ENCODE measurements around the gene GSTM2. TPM values are rescaled to one million over a fixed set of nuclear protein-coding genes. Genes with fewer than 3 reads are reported as not detected.

GSTM2 gene
- total RNA-seq, 1 donor from 2014 or later, result 75.6 TPM

DNA sequence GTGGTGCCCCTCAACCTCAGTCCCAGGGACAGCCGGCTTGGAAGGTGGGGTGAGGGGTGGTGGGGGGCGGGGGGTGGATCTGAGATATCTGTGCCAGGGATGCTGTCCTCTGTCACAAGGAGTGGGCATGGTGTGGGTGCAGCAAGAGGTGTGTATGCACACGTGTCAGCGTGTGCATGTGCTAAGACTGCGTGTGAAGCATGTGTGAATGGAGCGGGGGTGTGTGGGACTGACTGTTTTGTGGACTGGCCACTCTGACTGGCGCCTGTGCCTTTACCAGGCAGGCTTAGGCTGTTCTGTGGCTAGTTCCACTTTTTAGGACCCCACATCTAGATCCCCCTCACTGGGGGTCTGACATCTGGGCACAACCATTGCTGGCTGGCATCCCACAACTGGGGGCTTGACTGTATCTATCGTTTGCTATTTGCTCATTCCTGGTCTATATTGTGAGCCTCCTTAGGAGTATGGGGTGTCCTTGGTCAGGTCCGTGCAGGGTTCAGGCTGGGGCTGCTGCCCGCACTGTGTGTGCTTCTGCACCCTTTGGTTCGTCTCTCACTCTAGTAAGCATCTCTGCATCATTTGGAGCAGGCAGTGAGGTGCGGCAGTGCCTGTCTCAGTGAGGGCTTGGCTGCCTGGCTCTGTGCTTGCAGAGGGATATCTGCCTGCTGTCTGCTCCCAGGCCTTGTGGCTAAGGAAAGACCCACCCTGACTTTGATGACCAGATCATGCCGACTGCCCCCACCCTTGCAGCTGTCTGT, 46.3 kb upstream of the GSTM2 start:
- TF ChIP-seq CTCF (conservative IDR thresholded peaks at IDR 0.05), result no peak
- H3K4me3 Mint-ChIP-seq, result peak overlapping the region; percentile 98

GRCh38 chr1:109622137-109622892, 45.5 kb upstream of the GSTM2 start:
- peaks cover 39% of the 10 kb centered on the region for H3K4me1 Mint-ChIP-seq (ENCODE audit: unreplicated experiment)
- no peak for TF ChIP-seq CTCF (conservative IDR thresholded peaks at IDR 0.05)
- no peaks in the 10 kb centered on the region for H3K27me3 Mint-ChIP-seq
- H3K27ac Mint-ChIP-seq, result peak overlapping the region; percentile 79
- no peak for DNase-seq (ENCODE audit: extremely low spot score, unreplicated experiment)
- no peaks in the 10 kb centered on the region for H3K36me3 Mint-ChIP-seq
- H3K9me3 Mint-ChIP-seq, result no peaks in the 10 kb centered on the region
- peak overlapping the region; percentile 98 for H3K4me3 Mint-ChIP-seq

More for the DNA sequence above, 46.3 kb upstream of the GSTM2 start:
- Mint-ChIP-seq H3K36me3 (no peaks in the 10 kb centered on the region), H3K27ac (peak overlapping the region; percentile 79), H3K4me1 (ENCODE audit: unreplicated experiment) (peaks cover 47% of the 10 kb centered on the region), H3K9me3 (no peaks in the 10 kb centered on the region), H3K27me3 (no peaks in the 10 kb centered on the region)
- peak; percentile 55 for DNase-seq (ENCODE audit: extremely low spot score, unreplicated experiment)

DNA sequence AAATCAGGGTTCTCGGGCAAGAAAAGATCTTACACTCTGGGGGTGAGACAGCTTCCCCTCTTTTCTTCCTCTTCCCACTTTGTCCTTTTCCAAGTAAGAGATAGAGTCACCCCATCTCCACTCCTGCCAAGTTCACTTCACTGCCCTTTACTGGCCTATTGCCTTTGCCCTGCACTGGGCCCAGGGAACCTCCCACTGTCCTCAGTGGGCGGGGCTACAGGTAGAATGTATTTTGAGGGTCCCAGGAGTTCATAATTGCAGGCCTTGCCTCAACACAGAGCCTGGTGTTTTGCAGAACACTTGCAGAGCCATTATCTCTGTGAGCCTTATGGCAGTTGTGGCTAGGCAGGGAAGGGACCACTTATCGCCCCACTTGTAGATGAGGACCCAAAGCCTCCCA, 45.0 kb upstream of the GSTM2 start:
- peaks cover 36% of the 10 kb centered on the region for H3K4me1 Mint-ChIP-seq (ENCODE audit: unreplicated experiment)
- TF ChIP-seq CTCF (conservative IDR thresholded peaks at IDR 0.05), result no peak
- H3K36me3 Mint-ChIP-seq, result no peaks in the 10 kb centered on the region
- H3K27me3 Mint-ChIP-seq, result no peaks in the 10 kb centered on the region
- H3K9me3 Mint-ChIP-seq, result no peaks in the 10 kb centered on the region
- peak overlapping the region; percentile 63 for H3K4me3 Mint-ChIP-seq
- no peak overlapping the region for H3K27ac Mint-ChIP-seq
- DNase-seq (ENCODE audit: extremely low spot score, unreplicated experiment), result no peak

DNA sequence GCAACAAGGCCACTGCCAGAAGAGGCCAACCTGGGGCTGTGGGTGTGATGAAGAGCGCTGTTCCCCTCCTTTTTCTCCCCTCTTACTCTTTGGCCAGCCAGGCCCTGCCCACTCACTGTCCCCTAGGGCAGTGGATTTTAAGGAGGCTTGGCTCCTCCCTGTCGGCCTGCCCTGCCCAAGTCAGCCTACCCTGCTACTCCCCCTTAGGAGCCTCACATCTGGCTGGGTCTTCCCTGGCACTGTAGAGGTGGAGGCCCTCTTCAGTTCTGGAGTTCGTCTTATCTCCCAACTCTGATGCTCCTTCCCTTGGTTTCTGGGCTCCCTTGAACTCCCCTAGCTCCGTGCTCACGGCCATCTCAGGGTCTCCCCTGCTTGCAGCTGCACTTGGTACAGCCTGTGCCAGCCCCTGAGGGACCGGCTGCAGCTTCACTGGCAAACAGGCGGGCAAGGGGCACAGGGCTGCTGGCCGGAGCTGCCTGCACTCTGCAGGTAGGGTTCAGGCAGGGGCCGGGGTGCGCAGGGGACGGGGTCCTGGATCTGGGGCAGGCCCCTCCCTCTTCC, 44.2 kb upstream of the GSTM2 start:
- no peak for DNase-seq (ENCODE audit: extremely low spot score, unreplicated experiment)
- Mint-ChIP-seq H3K4me3 (peak overlapping the region; percentile 63), H3K27ac (peak overlapping the region; percentile 66), H3K27me3 (no peaks in the 10 kb centered on the region), H3K9me3 (no peaks in the 10 kb centered on the region), H3K4me1 (ENCODE audit: unreplicated experiment) (peaks cover 32% of the 10 kb centered on the region), H3K36me3 (no peaks in the 10 kb centered on the region)
- no peak for TF ChIP-seq CTCF (conservative IDR thresholded peaks at IDR 0.05)

GRCh38 chr1:109624201-109625010, 43.5 kb upstream of the GSTM2 start:
- Mint-ChIP-seq H3K9me3 (no peaks in the 10 kb centered on the region), H3K27ac (no peak overlapping the region), H3K36me3 (peaks cover 2% of the 10 kb centered on the region), H3K4me1 (ENCODE audit: unreplicated experiment) (peaks cover 25% of the 10 kb centered on the region), H3K27me3 (no peaks in the 10 kb centered on the region), H3K4me3 (no peak overlapping the region)
- peak; percentile 61 for DNase-seq (ENCODE audit: extremely low spot score, unreplicated experiment)
- TF ChIP-seq CTCF (conservative IDR thresholded peaks at IDR 0.05), result no peak

Data from type B pancreatic cell (in vitro differentiated cells).